Sigmoid colon (tissue), 4 donors: Measurements from ENCODE around the gene EEF2.

Source experiments
- EP300 ChIP-seq, 4 donors: sonication (generic); formaldehyde crosslinking; IDR thresholded peaks; one replicate each; pipeline ENCODE4 v1.6.1; 2017; ENCODE audit warnings: antibody characterized with exemption in 4 of 4
- POLR2A ChIP-seq, 2 donors: fragments of 450-650 bp; IDR thresholded peaks; one replicate each; pipeline ENCODE4 v1.6.1; 2016; ENCODE audit warnings: antibody characterized with exemption in 2 of 2, mild to moderate bottlenecking in 2 of 2, moderate library complexity in 2 of 2
- TF ChIP-seq, protein P1 (sequence below), 4 experiments: fragments of 450-650 bp in 3 of 4; fragments of 200-600 bp in 1 of 4; IDR thresholded peaks; one replicate each; pipeline ENCODE4 v1.5.1; 2016 to 2019; ENCODE audit warnings: antibody characterized with exemption in 4 of 4, mild to moderate bottlenecking in 3 of 4, moderate library complexity in 2 of 4

DNA sequence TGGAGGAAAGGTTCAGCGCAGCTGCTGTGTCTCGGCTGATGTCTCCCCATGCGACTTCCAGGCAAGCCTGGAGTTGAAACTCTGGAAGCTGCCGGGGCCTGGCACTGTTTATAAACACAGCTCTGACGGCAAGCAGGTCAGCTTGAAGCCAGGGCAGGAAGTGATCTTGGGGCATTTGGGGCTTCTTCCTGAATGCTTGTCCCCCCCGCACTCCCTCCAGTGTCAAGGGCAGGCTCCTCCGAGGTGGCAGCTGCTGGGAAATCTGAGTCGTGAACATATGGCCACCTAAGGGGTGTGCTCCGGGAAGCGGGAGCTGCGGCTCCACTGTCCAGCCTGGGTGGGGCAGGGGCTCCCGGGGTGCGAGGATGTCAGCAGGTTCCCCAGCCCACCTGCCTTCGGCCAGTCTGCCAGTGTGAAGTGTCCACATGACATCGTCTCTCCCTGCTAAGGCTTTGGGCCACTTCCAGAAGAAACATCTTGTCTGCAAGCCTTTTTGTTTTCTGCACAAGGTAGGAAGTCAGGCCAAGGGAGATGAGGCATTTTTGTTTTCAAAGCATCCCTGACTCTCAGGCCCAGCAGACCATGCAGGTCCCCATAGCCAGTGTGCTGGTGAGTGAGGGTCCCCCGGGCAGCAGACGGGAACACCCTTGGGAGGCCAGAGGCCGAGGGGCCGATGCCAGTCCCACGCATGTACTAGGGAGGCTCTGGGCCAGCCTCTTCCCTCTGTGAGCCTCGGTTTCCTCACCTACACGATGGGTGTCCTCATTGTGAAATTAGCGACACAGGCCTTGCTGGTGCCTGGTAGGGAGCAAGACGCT lies 24.9 kb upstream of the EEF2 start:
- no peak for TF ChIP-seq POLR2A (IDR thresholded peaks at IDR 0.05)
- TF ChIP-seq, protein P1, sequence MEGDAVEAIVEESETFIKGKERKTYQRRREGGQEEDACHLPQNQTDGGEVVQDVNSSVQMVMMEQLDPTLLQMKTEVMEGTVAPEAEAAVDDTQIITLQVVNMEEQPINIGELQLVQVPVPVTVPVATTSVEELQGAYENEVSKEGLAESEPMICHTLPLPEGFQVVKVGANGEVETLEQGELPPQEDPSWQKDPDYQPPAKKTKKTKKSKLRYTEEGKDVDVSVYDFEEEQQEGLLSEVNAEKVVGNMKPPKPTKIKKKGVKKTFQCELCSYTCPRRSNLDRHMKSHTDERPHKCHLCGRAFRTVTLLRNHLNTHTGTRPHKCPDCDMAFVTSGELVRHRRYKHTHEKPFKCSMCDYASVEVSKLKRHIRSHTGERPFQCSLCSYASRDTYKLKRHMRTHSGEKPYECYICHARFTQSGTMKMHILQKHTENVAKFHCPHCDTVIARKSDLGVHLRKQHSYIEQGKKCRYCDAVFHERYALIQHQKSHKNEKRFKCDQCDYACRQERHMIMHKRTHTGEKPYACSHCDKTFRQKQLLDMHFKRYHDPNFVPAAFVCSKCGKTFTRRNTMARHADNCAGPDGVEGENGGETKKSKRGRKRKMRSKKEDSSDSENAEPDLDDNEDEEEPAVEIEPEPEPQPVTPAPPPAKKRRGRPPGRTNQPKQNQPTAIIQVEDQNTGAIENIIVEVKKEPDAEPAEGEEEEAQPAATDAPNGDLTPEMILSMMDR (IDR thresholded peaks at IDR 0.05), result no peak
- TF ChIP-seq EP300 (IDR thresholded peaks at IDR 0.05), result no peak
